ENCODE results near the gene NSG1. TPM values are rescaled to one million over a fixed set of nuclear protein-coding genes. Genes with fewer than 3 reads are reported as not detected.

The NSG1 gene
- total RNA-seq, 1 experiment from 2014 or later: 1.3 TPM

- no TSS peak for BruUV-seq (replicated peaks)
- DNase-seq (ENCODE audit: low spot score): peak; percentile 71
These were observed 43.7 kb downstream of the NSG1 start for GRCh38 chr4:4430492-4431195.

GRCh38 chr4:4432341-4433125 is 45.6 kb downstream of the NSG1 start:
- Histone ChIP-seq H3K36me3 (ENCODE audit: insufficient read depth, low read length, poor library complexity, severe bottlenecking) (no peaks in the 10 kb centered on the region), H3K27me3 (replicated peaks; ENCODE audit: insufficient read depth, low read depth, low read length, poor library complexity) (no peaks in the 10 kb centered on the region), H3K27ac (ENCODE audit: low read depth, low read length, poor library complexity, severe bottlenecking) (no peak overlapping the region), H3K4me3 (ENCODE audit: low read depth, low read length, poor library complexity, severe bottlenecking) (no peak overlapping the region), H3K4me1 (ENCODE audit: insufficient read depth, low read length, poor library complexity, severe bottlenecking) (no peaks in the 10 kb centered on the region), H3K9me3 (ENCODE audit: low read depth, low read length, poor library complexity, severe bottlenecking) (no peaks in the 10 kb centered on the region)
- DNase-seq (ENCODE audit: low spot score): no peak
- no TSS peak for BruUV-seq (replicated peaks)
- CTCF ChIA-PET: interaction anchor here (0.6 kb wide), 1 partner anchor 48 kb away, joined by 4 read pairs; no protein-coding TSS in a partner anchor
- POLR2A ChIA-PET (ENCODE audit: low non-redundant PET): no interaction called here
- intact Hi-C loops (cut with micrococcal nuclease; ENCODE audit: unreplicated experiment): loop anchor here (5.0 to 10.0 kb wide), 2 partner anchors 45 to 178 kb away; partner anchors contain the start of gene NSG1
- no peak for TF ChIP-seq EZH2 (IDR thresholded peaks at IDR 0.05; ENCODE audit: borderline replicate concordance, low read depth, low read length, poor library complexity, severe bottlenecking)

More at GRCh38 chr4:4430492-4431195, 43.7 kb downstream of the NSG1 start:
- no peaks in the 10 kb centered on the region for H3K36me3 ChIP-seq (ENCODE audit: insufficient read depth, low read length, poor library complexity, severe bottlenecking)
- POLR2A ChIA-PET (ENCODE audit: low non-redundant PET): no interaction called here
- TF ChIP-seq CTCF (conservative IDR thresholded peaks at IDR 0.05; ENCODE audit: low read depth, low read length) (peak; percentile 79), EZH2 (IDR thresholded peaks at IDR 0.05; ENCODE audit: borderline replicate concordance, low read depth, low read length, poor library complexity, severe bottlenecking) (no peak)
- H3K4me1 ChIP-seq (ENCODE audit: insufficient read depth, low read length, poor library complexity, severe bottlenecking): peaks cover 3% of the 10 kb centered on the region
- intact Hi-C loops (cut with micrococcal nuclease; ENCODE audit: unreplicated experiment): loop anchor here (5.0 to 10.0 kb wide), 2 partner anchors 43 to 176 kb away; partner anchors contain the start of gene NSG1
- H3K27me3 ChIP-seq (replicated peaks; ENCODE audit: insufficient read depth, low read depth, low read length, poor library complexity): no peaks in the 10 kb centered on the region
- H3K27ac ChIP-seq (ENCODE audit: low read depth, low read length, poor library complexity, severe bottlenecking): no peak overlapping the region
- H3K4me3 ChIP-seq (ENCODE audit: low read depth, low read length, poor library complexity, severe bottlenecking): no peak overlapping the region
- CTCF ChIA-PET: no interaction called here
- no peaks in the 10 kb centered on the region for H3K9me3 ChIP-seq (ENCODE audit: low read depth, low read length, poor library complexity, severe bottlenecking)

GRCh38 chr4:4433941-4434340 is 47.0 kb downstream of the NSG1 start:
- Histone ChIP-seq H3K9me3 (ENCODE audit: low read depth, low read length, poor library complexity, severe bottlenecking) (no peaks in the 10 kb centered on the region), H3K27ac (ENCODE audit: low read depth, low read length, poor library complexity, severe bottlenecking) (no peak overlapping the region), H3K36me3 (ENCODE audit: insufficient read depth, low read length, poor library complexity, severe bottlenecking) (no peaks in the 10 kb centered on the region), H3K4me3 (ENCODE audit: low read depth, low read length, poor library complexity, severe bottlenecking) (no peak overlapping the region), H3K27me3 (replicated peaks; ENCODE audit: insufficient read depth, low read depth, low read length, poor library complexity) (no peaks in the 10 kb centered on the region), H3K4me1 (ENCODE audit: insufficient read depth, low read length, poor library complexity, severe bottlenecking) (no peaks in the 10 kb centered on the region)
- intact Hi-C loops (cut with micrococcal nuclease; ENCODE audit: unreplicated experiment): loop anchor here (5.0 to 10.0 kb wide), 2 partner anchors 47 to 179 kb away; partner anchors contain the start of gene NSG1
- no peak for TF ChIP-seq EZH2 (IDR thresholded peaks at IDR 0.05; ENCODE audit: borderline replicate concordance, low read depth, low read length, poor library complexity, severe bottlenecking)
- TF ChIP-seq CTCF (conservative IDR thresholded peaks at IDR 0.05; ENCODE audit: low read depth, low read length): no peak
- ChIA-PET POLR2A (ENCODE audit: low non-redundant PET) (no interaction called here), CTCF (no interaction called here)
- BruUV-seq (replicated peaks): no TSS peak
- DNase-seq (ENCODE audit: low spot score): no peak

Data from A673 (cell line).